ENCODE results near the gene RCC2.

Gene RCC2

GRCh38 chr1:17440074-17440826 lies 773 bp upstream of the RCC2 start:
- no peak for TF ChIP-seq CTCF (IDR thresholded peaks at IDR 0.05; ENCODE audit: low read depth, low read length)
- no peak for DNase-seq
- Histone ChIP-seq H3K27ac (peak overlapping the region; percentile 97), H3K9me3 (ENCODE audit: severe bottlenecking) (no peaks in the 10 kb centered on the region), H3K4me3 (ENCODE audit: low read depth, low read length) (peak overlapping the region; percentile 55), H3K27me3 (ENCODE audit: insufficient read depth, low read depth, severe bottlenecking) (no peaks in the 10 kb centered on the region), H3K36me3 (peaks cover 25% of the 10 kb centered on the region)

- TF ChIP-seq CTCF (IDR thresholded peaks at IDR 0.05; ENCODE audit: low read depth, low read length): no peak
- H3K4me3 ChIP-seq (ENCODE audit: low read depth, low read length): peak overlapping the region; percentile 97
- DNase-seq: peak; percentile 72
- H3K27me3 ChIP-seq (ENCODE audit: insufficient read depth, low read depth, severe bottlenecking): no peaks in the 10 kb centered on the region
- peak overlapping the region; percentile 97 for H3K27ac ChIP-seq
- peaks cover 42% of the 10 kb centered on the region for H3K36me3 ChIP-seq
- no peaks in the 10 kb centered on the region for H3K9me3 ChIP-seq (ENCODE audit: severe bottlenecking)
Observed at GRCh38 chr1:17438318-17439249, 893 bp downstream of the RCC2 start.

GRCh38 chr1:17437580-17438317 lies 1.7 kb downstream of the RCC2 start:
- peak overlapping the region; percentile 97 for H3K27ac ChIP-seq
- TF ChIP-seq CTCF (IDR thresholded peaks at IDR 0.05; ENCODE audit: low read depth, low read length): no peak
- no peaks in the 10 kb centered on the region for H3K9me3 ChIP-seq (ENCODE audit: severe bottlenecking)
- peaks cover 50% of the 10 kb centered on the region for H3K36me3 ChIP-seq
- H3K27me3 ChIP-seq (ENCODE audit: insufficient read depth, low read depth, severe bottlenecking): no peaks in the 10 kb centered on the region
- DNase-seq: peak; percentile 36
- peak overlapping the region; percentile 97 for H3K4me3 ChIP-seq (ENCODE audit: low read depth, low read length)

GRCh38 chr1:17437260-17437579 lies 2.3 kb downstream of the RCC2 start:
- peak overlapping the region; percentile 97 for H3K27ac ChIP-seq
- H3K36me3 ChIP-seq: peaks cover 55% of the 10 kb centered on the region
- no peaks in the 10 kb centered on the region for H3K27me3 ChIP-seq (ENCODE audit: insufficient read depth, low read depth, severe bottlenecking)
- TF ChIP-seq CTCF (IDR thresholded peaks at IDR 0.05; ENCODE audit: low read depth, low read length): no peak
- no peak for DNase-seq
- no peaks in the 10 kb centered on the region for H3K9me3 ChIP-seq (ENCODE audit: severe bottlenecking)
- peak overlapping the region; percentile 69 for H3K4me3 ChIP-seq (ENCODE audit: low read depth, low read length)

- peak overlapping the region; percentile 97 for H3K27ac ChIP-seq
- peak overlapping the region; percentile 69 for H3K4me3 ChIP-seq (ENCODE audit: low read depth, low read length)
- TF ChIP-seq CTCF (IDR thresholded peaks at IDR 0.05; ENCODE audit: low read depth, low read length): no peak
Observed at GRCh38 chr1:17436380-17437174, 2.9 kb downstream of the RCC2 start.

More at GRCh38 chr1:17436380-17437174, 2.9 kb downstream of the RCC2 start:
- no peaks in the 10 kb centered on the region for H3K27me3 ChIP-seq (ENCODE audit: insufficient read depth, low read depth, severe bottlenecking)
- H3K9me3 ChIP-seq (ENCODE audit: severe bottlenecking): no peaks in the 10 kb centered on the region
- no peak for DNase-seq
- H3K36me3 ChIP-seq: peaks cover 62% of the 10 kb centered on the region

All from WERI-Rb-1 (cell line).